ENCODE results near the gene SLC35F4.

SLC35F4 gene

GRCh38 chr14:57848353-57848752, 17.5 kb downstream of the SLC35F4 start:
- no peak for DNase-seq (ENCODE audit: low spot score)

DNA sequence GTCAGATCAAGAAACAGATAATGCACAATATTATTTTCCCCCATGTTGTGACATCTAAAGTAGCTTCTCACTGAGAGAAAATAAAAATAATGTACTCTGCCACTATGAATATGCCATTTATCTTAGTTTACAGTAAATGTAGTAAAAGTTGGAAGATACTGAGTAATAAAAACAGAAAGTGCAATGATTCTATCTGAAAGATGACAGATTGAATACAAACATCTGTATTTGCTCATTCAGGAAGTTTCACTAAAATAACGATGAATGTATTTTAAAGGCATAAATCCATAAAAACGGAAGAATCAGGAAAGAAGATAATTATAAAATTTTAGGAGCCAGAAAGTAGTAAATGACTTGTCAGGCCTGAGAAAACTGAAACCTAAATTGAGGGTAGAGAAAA, 18.2 kb downstream of the SLC35F4 start:
- no peak for DNase-seq (ENCODE audit: low spot score)

GRCh38 chr14:57847096-57847495, 18.8 kb downstream of the SLC35F4 start:
- no peak for DNase-seq (ENCODE audit: low spot score)

DNA sequence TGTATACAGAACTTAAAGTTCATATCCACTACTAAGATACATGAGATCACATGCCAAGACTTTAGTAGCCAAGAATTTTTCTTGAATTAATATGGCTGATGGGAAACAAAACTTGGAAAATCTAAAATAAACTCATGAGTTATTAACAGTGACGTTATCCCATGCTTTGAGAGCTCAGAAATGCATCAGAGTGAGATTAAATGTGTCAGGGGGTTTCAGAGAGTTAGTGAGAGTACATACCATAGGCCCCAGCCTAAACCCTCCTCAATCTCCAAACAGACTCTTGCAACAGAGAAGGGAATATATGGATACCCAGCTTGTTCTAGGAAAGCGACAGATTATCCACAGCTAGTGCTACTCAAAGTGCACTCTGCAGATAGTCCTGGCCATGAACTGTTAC, 19.3 kb downstream of the SLC35F4 start:
- DNase-seq (ENCODE audit: low spot score), result no peak

GRCh38 chr14:57845802-57846531, 19.9 kb downstream of the SLC35F4 start:
- no peak for DNase-seq (ENCODE audit: low spot score)

- DNase-seq (ENCODE audit: low spot score), result no peak
Measured at GRCh38 chr14:57845316-57845715, 20.6 kb downstream of the SLC35F4 start.

DNA sequence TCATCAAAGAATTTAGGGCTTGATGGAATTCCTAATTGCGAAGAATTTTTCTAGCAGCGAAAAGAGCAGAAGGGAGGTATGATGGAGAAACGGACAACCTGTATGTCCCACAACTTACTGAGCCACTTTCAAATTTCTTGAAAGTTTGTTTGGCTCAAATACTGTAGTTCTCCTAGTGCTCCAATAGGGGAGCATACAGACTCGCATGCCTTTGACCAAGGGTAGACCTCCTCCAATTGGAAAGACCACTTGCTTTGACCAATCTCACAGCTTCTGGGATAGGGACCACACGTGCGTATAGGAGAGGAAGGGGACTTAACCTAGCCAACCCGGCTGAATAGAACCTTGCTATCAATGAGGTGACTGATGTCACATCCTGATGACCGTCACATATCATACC, 28.6 kb downstream of the SLC35F4 start:
- DNase-seq (ENCODE audit: low spot score), result no peak

GRCh38 chr14:57835766-57836165, 30.1 kb downstream of the SLC35F4 start:
- no peak for DNase-seq (ENCODE audit: low spot score)

DNA sequence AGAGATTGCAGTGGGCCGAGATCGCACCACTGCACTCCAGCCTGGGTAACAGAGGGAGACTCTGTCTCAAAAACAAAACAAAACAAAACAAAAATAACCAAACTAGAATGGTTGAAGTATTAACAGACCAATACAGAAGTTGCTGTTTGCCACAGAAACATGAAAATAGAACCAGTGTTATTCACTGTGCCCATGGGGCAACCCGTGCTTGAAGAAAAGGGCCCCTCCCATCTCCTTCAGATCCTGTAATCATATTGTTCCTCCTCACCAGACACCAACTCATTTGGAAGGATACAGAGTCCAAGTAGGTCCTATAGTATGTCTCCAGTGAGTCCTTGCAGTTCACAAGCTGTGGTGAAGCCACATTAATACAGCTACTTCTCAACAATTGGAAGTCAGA, 30.9 kb downstream of the SLC35F4 start:
- no peak for DNase-seq (ENCODE audit: low spot score)

- DNase-seq (ENCODE audit: low spot score), result no peak
Measured at GRCh38 chr14:57834001-57834598, 31.8 kb downstream of the SLC35F4 start.

DNA sequence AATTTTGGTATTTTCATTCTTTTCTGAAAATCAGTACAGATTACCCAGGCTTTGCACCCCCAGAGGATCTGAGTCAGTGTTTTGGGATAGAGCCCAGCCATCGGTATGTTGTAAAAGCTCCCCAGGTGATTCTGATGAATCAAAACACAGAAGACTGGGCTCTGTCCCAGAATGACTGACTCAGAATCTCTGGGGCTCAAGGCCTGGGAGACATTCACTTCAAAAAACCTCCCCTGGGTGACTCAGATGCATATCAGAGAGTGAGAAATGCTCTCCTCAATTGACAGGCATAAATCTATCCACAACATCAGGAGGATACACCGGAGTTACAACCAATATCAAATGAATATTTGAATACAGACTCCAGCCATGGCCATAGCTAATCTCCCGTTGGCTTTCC, 32.6 kb downstream of the SLC35F4 start:
- DNase-seq (ENCODE audit: low spot score), result no peak

DNA sequence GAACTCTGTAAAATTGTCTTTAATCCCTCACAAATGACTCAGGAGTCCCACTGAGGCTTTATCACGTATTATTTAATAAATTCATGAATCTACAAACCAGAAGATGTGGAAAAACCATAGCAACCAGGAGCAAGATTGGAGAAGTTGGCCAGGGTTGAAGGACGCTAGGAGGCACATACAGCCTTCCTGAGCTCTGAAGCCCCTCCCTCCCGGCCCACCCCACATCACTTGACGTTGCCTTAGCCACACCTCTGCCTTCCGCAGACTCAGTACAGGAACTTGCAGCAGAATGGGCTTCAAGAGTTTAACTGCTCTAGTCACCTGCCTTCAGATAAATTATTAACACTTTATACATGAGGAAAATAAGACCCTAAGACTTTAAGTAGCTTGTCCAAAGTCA, 33.9 kb downstream of the SLC35F4 start:
- DNase-seq (ENCODE audit: low spot score), result no peak

DNA sequence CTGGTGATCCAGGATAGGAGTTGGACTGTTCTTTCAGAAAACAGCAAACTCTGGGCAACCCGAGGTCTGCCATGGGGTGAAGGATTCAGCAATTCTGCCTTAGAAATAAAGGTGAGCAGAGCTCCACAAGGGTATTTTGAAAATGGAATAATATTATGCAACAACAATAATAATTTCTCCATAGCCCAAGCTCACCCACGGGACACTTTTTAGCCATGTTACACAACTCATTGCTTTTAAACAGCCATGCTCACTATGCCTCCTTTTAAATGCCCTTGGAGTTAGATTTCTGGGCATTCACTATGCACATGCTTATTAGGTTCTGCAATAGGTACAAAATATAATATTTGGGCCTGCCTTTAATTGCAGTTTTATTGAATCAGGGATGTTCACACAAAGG, 37.2 kb downstream of the SLC35F4 start:
- DNase-seq (ENCODE audit: low spot score), result no peak

- no peak for DNase-seq (ENCODE audit: low spot score)
Measured at GRCh38 chr14:57823015-57823660, 42.8 kb downstream of the SLC35F4 start.

DNA sequence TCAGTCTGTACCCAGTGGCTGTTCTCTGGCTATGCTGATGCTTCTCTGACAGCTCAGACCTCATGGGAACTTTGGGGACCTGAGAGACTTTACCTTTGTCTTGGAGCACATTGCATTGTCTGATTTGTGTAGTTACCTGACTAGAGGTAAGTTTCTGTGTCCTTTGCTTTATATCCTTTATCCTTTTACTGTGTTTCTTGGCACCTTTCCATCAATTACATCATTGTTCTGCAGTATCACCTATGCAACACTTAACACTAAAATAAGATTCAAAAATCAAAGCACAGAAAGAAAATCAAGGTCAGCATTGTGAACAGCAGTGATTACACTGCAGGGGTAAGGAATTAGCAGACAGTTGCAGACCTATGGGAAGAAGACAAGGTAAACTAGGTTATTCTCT, 43.8 kb downstream of the SLC35F4 start:
- no peak for DNase-seq (ENCODE audit: low spot score)

DNA sequence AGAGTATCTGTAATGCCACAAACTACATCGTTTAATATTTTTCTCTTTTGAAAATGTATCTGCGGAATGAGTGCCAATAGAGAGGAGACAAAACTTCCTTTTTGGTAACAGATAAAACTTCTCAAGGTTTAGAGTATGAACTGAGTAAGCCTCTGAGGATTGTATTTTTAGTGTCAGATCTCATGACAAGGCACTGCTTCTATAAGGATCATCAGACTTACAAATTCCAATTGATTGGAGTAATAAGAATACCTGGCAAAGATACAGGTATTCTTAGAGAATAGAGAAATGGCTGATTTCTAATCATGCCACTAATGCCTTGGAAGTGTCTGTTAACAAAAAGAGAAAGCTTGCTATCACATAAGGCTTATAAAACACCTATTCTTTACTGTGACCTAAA, 45.3 kb downstream of the SLC35F4 start:
- DNase-seq (ENCODE audit: low spot score), result no peak

DNA sequence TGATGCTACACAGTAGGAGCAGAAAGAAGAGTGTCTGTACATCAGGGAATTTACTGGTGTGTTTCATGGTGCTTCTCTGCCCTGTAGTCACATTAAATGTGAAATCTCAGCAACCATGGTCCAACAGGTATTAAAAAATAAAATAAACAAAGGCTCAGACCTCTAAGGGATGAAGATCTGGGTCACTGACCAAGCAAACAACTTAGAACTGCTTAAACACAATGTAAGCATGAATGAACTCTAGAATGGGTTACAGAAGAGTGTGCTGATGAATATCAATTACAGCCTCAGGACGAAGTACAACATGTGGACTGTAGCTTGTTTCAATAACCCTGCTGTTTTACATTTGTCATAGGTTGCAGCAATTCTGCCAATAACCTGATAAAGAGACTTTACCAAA, 47.4 kb downstream of the SLC35F4 start:
- no peak for DNase-seq (ENCODE audit: low spot score)

DNA sequence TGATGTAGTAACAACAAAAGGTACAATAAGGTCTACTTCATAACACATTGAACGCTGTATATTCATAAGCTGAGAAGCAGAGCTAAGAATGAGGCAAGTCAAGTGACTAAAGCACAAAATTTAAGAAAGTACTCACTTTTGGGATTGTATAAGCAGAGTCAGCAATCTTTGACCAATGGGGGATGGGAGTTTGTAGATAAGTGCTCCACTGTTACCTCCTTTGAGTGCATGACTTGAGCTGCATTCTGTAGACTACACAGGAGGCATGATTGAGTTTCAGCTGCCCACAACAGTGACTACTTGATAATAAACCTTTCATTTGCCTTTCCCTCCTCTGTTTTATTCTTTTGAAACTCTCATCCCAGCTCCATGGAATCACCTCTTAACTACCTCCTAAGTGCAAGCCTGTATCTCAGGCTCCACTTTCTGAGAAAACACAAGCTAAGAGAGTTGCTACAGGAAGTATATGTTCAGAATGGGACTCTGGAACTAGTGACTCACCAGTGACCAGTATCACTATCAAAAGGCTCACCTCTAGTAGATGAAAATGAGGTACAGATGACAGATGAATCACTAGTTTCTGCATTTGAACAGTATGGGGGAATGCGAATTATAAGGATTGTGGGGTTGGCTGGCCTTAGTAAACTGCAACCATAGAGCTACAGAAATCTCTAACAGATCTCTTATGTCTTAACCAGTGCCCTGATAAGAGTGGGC, 49.2 kb downstream of the SLC35F4 start:
- no peak for DNase-seq (ENCODE audit: low spot score)

DNA sequence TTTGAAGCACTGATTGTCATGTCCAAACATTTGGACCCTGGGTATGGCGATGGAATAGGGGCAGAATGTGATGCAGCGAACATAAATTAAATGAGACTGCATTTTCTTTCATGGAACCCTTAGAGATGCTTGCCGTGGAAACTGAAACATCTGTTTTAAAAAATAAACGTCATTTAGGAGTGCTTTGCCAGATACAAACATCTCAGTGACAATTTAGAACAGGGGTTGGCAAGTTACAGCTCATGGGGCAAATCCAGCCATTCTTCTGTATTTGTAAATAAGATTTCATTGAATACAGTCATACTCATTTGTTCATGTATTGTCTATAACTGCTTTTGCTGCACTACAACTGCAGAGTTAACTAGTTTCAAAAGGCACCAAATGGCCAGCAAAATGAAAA, 51.2 kb downstream of the SLC35F4 start:
- DNase-seq (ENCODE audit: low spot score), result no peak

- no peak for DNase-seq (ENCODE audit: low spot score)
Measured at GRCh38 chr14:57812741-57813140, 53.2 kb downstream of the SLC35F4 start.

DNA sequence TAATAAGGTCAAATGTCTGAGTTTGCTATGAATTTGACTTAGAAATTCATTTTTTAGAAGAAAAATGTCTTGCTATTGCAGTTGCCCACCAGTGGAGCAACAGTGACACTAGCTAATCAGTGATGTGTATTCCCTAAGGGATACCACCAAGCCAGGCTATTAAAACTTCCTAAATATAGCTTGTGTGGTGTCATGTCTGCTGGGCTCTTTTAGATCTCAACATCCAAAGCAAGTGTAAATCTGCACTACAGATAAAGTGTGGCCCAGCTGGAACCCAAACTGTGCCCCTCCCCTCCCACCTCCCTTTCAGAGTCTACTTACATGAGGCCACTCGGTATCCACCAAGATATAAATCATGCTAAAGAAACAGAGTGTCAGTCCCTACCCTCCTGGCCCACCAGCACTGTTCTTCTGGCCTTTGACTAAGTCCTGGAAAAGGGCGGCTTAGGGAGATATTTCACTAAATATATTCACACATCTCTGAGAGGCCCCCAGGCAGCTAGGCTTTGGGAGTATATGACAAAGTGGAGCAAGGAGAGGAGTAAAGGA, 53.8 kb downstream of the SLC35F4 start:
- DNase-seq (ENCODE audit: low spot score), result no peak

- DNase-seq (ENCODE audit: low spot score), result no peak
Measured at GRCh38 chr14:57809808-57810207, 56.1 kb downstream of the SLC35F4 start.

DNA sequence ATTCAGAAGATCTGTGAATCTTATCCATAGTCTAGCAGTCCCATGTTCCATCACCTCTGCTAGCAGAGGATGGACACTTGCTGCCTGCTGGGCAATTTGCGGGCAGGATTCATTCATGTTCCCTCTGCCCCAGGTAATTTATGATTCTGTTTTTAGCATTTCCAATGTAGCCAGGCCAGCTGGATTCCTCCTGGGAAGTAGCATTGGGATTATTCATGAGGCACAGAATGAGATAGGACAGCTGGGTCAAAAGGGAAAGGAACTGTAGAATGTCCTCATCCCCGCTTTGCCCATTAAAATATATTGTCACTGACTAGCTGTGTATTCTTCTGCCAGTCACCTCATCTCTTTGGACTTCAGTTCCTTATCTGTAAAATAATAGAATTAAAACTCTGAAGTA, 68.7 kb downstream of the SLC35F4 start:
- DNase-seq (ENCODE audit: low spot score), result no peak

Data from hematopoietic multipotent progenitor cell treated with erythropoietin and hydrocortisone succinate and interleukin-3 and kit ligand, for 17 days (in vitro differentiated cells).